Cerebellar nuclear complex (tissue), 1 donor: ENCODE data around the gene PRAMEF12.
"Not testable (repeated sequence)": the region's sequence is repeated elsewhere in the genome, so short reads cannot be mapped to it uniquely, and the experiment has no call there.

ENCODE experiments used
- DNase-seq, 2 experiments: peaks; one replicate each; lab custom pipeline; 2025; lab: John Stamatoyannopoulos, UW

Gene PRAMEF12

GRCh38 chr1:12773438-12773837 lies at the start of gene PRAMEF12:
PRAMEF12 (plus strand) TSS chr1:12773738; CDS start chr1:12774868, 1,130 bp downstream.
- no peak for DNase-seq

GRCh38 chr1:12728391-12728790 lies 45.1 kb upstream of the PRAMEF12 start:
- no peak for DNase-seq

- DNase-seq: no peak
Observed at GRCh38 chr1:12730156-12730555, 43.4 kb upstream of the PRAMEF12 start.

- not testable (repeated sequence) for DNase-seq
Observed at GRCh38 chr1:12731084-12731483, 42.5 kb upstream of the PRAMEF12 start.

DNA sequence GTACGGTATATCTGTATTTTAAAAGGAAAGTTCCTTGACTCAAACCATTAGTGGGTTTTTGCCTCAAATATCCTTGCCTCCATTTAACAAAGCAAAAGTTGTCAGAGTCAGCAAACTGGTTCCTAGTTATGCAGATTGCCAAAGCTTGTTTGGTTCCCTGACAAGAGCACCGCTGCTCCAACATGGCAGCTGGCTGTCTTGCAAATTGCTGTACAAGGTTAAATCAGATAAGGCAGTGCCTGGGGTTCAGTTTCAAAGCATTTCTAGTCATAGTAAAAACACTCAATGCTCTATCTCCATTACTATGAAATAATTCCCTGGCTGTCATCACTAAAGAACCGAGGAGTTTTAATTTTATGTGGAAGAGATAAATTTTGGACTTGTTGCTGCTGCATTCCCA lies 38.9 kb upstream of the PRAMEF12 start:
- no peak for DNase-seq

GRCh38 chr1:12738934-12739333 lies 34.6 kb upstream of the PRAMEF12 start:
- no peak for DNase-seq

DNA sequence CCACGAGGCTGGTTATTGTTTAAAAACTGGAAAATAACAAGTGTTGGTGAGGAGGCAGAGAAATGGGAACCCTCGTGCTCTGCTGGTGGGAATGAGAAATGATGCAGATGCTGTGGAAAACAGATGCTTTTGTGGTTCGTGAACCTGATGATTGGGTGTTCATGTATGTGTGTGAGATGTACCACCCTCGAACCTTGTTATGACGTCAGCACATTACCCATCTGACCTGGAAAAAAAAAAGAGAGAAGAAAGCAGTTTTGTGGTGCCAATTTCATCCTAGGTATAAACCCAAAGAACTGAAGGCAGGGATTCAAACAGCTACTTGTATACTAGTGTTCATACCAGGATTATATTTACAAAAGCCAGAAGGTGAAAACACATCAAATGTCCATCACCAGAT lies 33.9 kb upstream of the PRAMEF12 start:
- no peak for DNase-seq

DNA sequence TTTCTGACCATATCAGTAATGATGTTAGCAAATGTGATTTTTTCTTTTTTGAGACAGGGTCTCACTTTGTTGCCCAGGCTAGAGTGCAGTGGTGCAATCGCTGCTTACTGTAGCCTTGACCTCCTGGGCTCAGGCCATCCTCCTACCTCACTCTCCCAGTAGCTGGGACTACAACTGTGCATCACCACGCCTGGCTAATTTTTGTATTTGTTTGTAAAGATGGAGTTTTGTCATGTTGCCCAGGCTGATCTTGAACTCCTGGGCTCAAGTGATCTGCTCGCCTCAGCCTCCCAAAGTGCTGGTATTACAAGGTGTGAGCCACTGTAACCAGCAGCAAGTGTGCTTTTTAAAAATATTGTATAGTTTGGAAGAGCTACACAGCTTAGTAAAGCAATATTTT lies 31.6 kb upstream of the PRAMEF12 start:
- no peak for DNase-seq

GRCh38 chr1:12745126-12745991 lies 28.2 kb upstream of the PRAMEF12 start:
- DNase-seq: no peak

- no peak for DNase-seq
Observed at GRCh38 chr1:12745992-12746323, 27.6 kb upstream of the PRAMEF12 start, which contains the start of gene CFAP107. CFAP107 (plus strand) TSS chr1:12746200; CDS start chr1:12746431, 231 bp downstream.

DNA sequence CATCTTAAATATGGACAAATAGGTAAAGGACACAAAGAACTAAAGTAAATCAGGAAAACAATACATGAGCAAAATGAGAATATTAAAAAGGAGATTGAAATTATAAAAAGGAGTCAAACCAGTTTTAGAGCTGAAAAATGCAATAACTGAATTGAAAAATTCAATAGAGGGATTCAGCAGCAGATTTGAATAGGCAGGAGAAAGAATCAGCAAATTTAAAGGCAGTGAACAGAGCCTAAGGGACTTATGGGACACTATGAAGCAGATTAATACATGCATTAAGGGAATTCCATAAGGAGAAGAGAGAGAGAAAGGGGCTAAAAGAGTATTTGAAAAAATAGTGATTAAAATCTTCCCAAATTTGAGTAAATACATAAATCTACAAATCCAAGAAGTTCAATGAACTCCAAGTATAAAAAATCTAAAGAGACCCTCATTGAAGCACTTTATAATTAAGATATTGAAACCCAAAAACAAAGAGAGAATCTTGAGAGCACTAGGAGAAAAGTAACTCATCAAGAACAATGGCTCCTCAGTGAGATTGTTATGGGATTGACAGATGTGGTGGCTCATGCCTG lies 24.7 kb upstream of the PRAMEF12 start:
- no peak for DNase-seq

DNA sequence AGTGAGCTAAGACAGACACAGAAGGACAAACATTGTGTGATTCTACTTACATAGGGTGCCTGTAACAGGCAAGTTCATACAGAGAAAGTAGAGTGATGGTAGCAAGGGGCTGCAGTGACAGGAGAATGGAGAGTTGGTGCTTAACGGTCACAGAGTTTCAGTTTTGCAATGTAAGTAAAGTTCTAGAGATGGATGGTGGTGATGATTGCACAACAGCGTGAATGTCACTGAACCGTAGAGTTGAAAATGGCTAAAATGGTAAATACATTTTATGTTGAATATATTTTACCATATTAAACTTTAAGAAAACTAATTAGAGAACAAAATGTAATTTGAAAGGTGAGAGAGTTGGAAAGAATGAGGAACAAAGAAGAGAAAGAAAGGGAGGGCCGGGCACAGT lies 18.8 kb upstream of the PRAMEF12 start:
- no peak for DNase-seq

DNA sequence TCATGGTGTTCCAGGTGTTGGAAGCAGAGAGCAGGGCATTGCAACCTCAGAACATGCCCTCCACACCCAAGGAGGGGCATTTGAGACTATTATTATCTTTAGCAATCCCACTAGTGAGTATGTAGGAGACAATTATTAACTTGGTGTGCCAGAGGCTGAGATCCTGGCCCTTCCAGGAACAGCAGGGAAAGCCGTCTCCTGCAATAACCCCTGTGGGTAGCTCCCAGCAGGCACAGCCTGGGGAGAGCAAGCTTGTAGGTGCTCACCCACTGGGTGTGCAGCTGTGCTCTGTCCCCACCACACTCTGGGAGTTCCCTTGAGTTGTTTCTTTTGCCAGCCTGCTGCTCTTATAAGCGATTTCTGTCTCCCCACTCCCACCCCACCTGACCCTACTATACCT lies 17.3 kb upstream of the PRAMEF12 start:
- DNase-seq: no peak

- no peak for DNase-seq
Observed at GRCh38 chr1:12756768-12757413, 16.6 kb upstream of the PRAMEF12 start.

DNA sequence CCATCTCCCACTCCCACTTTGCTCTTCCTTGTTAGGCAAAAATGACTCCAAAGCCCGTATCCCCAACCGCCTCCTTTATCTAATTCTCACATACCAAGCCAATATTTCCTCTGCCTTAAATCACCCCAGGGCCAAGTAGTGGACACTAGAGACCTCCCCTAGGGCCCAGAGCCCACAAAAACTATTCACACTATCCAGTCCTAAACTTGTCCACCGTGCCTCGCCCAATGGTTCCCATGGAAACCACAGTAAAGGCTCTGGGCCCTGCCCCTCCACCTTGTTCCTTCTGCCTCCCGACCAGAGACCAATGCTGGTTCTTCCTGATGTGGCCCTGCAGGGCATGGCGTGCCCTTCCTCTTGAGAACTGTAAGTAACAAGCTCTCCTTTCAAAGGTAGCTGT lies 15.7 kb upstream of the PRAMEF12 start:
- no peak for DNase-seq

GRCh38 chr1:12760256-12760795 lies 13.2 kb upstream of the PRAMEF12 start:
- DNase-seq: no peak

GRCh38 chr1:12761781-12762180 lies 11.8 kb upstream of the PRAMEF12 start:
- DNase-seq: no peak

GRCh38 chr1:12762766-12763165 lies 10.8 kb upstream of the PRAMEF12 start:
- DNase-seq: no peak

- no peak for DNase-seq
Observed at GRCh38 chr1:12763479-12763878, 10.1 kb upstream of the PRAMEF12 start.

DNA sequence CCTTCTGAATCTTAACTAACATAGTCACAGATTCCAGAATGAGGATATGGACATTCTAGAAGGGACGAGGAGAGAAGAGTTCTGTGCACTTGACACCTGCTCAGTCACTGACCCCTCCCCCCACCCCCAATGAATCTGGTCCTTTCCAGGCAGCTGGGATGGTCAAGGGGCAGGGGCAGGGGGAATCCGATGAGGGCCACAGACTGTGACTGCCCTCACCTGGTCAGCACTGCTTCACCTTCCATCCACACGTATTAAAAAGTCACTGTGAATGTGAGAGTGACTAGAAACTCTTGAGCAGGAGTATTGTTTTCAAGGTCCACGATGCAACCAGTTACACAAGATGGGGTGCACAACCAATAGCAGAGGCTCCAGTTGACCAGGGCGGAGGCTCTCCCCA lies 9.5 kb upstream of the PRAMEF12 start:
- DNase-seq: no peak

- no peak for DNase-seq
Observed at GRCh38 chr1:12769031-12769430, 4.5 kb upstream of the PRAMEF12 start.

GRCh38 chr1:12769976-12770505 lies 3.5 kb upstream of the PRAMEF12 start:
- DNase-seq: no peak

GRCh38 chr1:12770620-12771019 lies 2.9 kb upstream of the PRAMEF12 start:
- no peak for DNase-seq
